Hematopoietic multipotent progenitor cell treated with erythropoietin and hydrocortisone succinate and interleukin-3 and kit ligand, for 4 days (in vitro differentiated cells): Measurements from ENCODE around the gene TFR2.
A peak's percentile ranks its signal among the peaks of the same experiment; 100 is the strongest.

Source experiments
- DNase-seq: peaks from one replicate; pipeline ENCODE4 v3.0.0-alpha.2; 2015

The TFR2 gene

GRCh38 chr7:100641463-100641859 is at the start of gene TFR2:
Gene TFR2, minus strand, starts transcription at chr7:100641552. Its CDS starts 43 bp downstream, at chr7:100641509.
- DNase-seq, result peak; percentile 99

GRCh38 chr7:100689230-100690135 is 48.1 kb upstream of the TFR2 start:
- no peak for DNase-seq

GRCh38 chr7:100688326-100688860 is 47.0 kb upstream of the TFR2 start:
- no peak for DNase-seq

GRCh38 chr7:100687751-100688300 is 46.5 kb upstream of the TFR2 start:
- no peak for DNase-seq

GRCh38 chr7:100687261-100687660 is 45.9 kb upstream of the TFR2 start:
- DNase-seq, result no peak

- no peak for DNase-seq
Observed at GRCh38 chr7:100686822-100687211, 45.5 kb upstream of the TFR2 start.

GRCh38 chr7:100686201-100686821 is 45.0 kb upstream of the TFR2 start:
- DNase-seq, result no peak

GRCh38 chr7:100685631-100686145 is 44.3 kb upstream of the TFR2 start:
- no peak for DNase-seq

- DNase-seq, result no peak
Observed at GRCh38 chr7:100685049-100685605, 43.8 kb upstream of the TFR2 start.

- DNase-seq, result no peak
Observed at GRCh38 chr7:100684534-100685042, 43.2 kb upstream of the TFR2 start.

- DNase-seq, result no peak
Observed at GRCh38 chr7:100683659-100684533, 42.5 kb upstream of the TFR2 start.

GRCh38 chr7:100682991-100683658 is 41.8 kb upstream of the TFR2 start:
- no peak for DNase-seq

- no peak for DNase-seq
Observed at GRCh38 chr7:100682228-100682741, 40.9 kb upstream of the TFR2 start.

- DNase-seq, result no peak
Observed at GRCh38 chr7:100681491-100682227, 40.3 kb upstream of the TFR2 start.

- no peak for DNase-seq
Observed at GRCh38 chr7:100680576-100681271, 39.4 kb upstream of the TFR2 start.

GRCh38 chr7:100679927-100680575 is 38.7 kb upstream of the TFR2 start:
- peak; percentile 59 for DNase-seq

- no peak for DNase-seq
Observed at GRCh38 chr7:100679129-100679926, 38.0 kb upstream of the TFR2 start.

GRCh38 chr7:100678291-100678984 is 37.1 kb upstream of the TFR2 start:
- no peak for DNase-seq
